ENCODE results near the gene TMEM273. TPM values are rescaled to one million over a fixed set of nuclear protein-coding genes. Genes with fewer than 3 reads are reported as not detected.

TMEM273 gene
- total RNA-seq, 1 donor from 2014 or later, result 63.1 TPM

- no peaks in the 10 kb centered on the region for H3K36me3 ChIP-seq
- intact Hi-C loops (cut with DNase I), result no loop called here
- ATAC-seq, result no peak
- no peaks in the 10 kb centered on the region for H3K9me3 ChIP-seq
- TF ChIP-seq, protein P1, sequence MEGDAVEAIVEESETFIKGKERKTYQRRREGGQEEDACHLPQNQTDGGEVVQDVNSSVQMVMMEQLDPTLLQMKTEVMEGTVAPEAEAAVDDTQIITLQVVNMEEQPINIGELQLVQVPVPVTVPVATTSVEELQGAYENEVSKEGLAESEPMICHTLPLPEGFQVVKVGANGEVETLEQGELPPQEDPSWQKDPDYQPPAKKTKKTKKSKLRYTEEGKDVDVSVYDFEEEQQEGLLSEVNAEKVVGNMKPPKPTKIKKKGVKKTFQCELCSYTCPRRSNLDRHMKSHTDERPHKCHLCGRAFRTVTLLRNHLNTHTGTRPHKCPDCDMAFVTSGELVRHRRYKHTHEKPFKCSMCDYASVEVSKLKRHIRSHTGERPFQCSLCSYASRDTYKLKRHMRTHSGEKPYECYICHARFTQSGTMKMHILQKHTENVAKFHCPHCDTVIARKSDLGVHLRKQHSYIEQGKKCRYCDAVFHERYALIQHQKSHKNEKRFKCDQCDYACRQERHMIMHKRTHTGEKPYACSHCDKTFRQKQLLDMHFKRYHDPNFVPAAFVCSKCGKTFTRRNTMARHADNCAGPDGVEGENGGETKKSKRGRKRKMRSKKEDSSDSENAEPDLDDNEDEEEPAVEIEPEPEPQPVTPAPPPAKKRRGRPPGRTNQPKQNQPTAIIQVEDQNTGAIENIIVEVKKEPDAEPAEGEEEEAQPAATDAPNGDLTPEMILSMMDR (IDR thresholded peaks at IDR 0.05), result no peak
- no peaks in the 10 kb centered on the region for H3K4me1 ChIP-seq
- H3K4me3 ChIP-seq, result no peak overlapping the region
- no peak overlapping the region for H3K27ac ChIP-seq
- no peaks in the 10 kb centered on the region for H3K27me3 ChIP-seq
- no peak for DNase-seq
These were observed 24.4 kb downstream of the TMEM273 start for GRCh38 chr10:49163741-49164140.

DNA sequence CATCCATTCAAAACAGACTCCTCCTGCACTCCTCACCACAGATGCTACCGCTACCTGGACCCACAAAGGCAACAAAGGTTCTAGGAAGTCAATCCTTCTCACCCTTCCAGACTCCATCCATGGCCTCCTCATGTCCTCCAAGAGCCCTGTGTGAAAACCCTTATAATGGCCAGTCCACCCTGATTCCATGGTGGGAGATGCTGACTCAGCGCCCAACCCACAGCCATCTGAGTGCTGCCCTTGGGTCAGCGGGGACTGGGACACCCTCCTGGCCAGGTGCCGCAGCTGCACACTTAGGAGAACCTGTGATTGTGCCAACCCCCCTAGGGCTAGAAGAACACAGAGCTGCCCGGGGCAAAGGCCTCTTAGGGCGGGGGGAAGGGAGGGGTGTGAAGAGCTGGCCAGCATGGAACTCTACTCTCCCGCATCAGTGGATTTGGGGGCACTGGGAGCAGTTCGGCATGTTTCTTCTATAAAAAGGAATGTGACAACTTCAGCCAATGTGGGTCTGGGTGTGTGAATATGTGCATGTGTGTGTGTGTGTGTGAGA lies 25.4 kb downstream of the TMEM273 start:
- H3K9me3 ChIP-seq, result no peaks in the 10 kb centered on the region
- DNase-seq, result no peak
- no peak for ATAC-seq
- no peaks in the 10 kb centered on the region for H3K4me1 ChIP-seq
- H3K36me3 ChIP-seq, result no peaks in the 10 kb centered on the region
- intact Hi-C loops (cut with DNase I), result no loop called here
- H3K4me3 ChIP-seq, result no peak overlapping the region
- TF ChIP-seq, protein P1 (IDR thresholded peaks at IDR 0.05), result no peak
- H3K27me3 ChIP-seq, result no peaks in the 10 kb centered on the region
- H3K27ac ChIP-seq, result no peak overlapping the region

DNA sequence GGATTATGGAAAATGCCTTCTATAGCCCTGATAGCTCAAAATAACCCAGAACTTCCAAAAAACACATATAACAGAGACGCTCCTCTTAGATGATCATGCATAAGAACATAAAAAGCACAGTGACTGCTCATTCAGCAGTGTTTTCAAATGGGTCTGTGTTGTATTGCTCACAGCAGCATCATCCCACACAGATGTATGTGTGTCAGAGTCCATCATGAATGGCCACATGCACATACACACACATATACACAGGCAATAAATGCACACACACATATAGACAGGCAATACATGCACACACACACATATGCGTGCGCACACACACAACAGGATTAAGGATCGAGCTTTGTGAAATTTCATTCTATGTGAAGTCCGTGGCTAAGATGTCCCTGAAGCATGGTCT lies 26.1 kb downstream of the TMEM273 start:
- no peaks in the 10 kb centered on the region for H3K27me3 ChIP-seq
- DNase-seq (no peak), ATAC-seq (no peak)
- H3K9me3 ChIP-seq, result no peaks in the 10 kb centered on the region
- H3K4me1 ChIP-seq, result no peaks in the 10 kb centered on the region
- H3K4me3 ChIP-seq, result no peak overlapping the region
- intact Hi-C loops (cut with DNase I), result no loop called here
- no peak overlapping the region for H3K27ac ChIP-seq
- H3K36me3 ChIP-seq, result no peaks in the 10 kb centered on the region
- TF ChIP-seq, protein P1 (IDR thresholded peaks at IDR 0.05), result no peak

- no peaks in the 10 kb centered on the region for H3K27me3 ChIP-seq
- H3K36me3 ChIP-seq, result no peaks in the 10 kb centered on the region
- no peak overlapping the region for H3K4me3 ChIP-seq
- intact Hi-C loops (cut with DNase I), result no loop called here
- H3K9me3 ChIP-seq, result no peaks in the 10 kb centered on the region
- no peaks in the 10 kb centered on the region for H3K4me1 ChIP-seq
- TF ChIP-seq, protein P1 (IDR thresholded peaks at IDR 0.05), result peak; percentile 40
- H3K27ac ChIP-seq, result no peak overlapping the region
- ATAC-seq (peak; percentile 47), DNase-seq (no peak)
These were observed 26.7 kb downstream of the TMEM273 start for GRCh38 chr10:49161411-49161997.

DNA sequence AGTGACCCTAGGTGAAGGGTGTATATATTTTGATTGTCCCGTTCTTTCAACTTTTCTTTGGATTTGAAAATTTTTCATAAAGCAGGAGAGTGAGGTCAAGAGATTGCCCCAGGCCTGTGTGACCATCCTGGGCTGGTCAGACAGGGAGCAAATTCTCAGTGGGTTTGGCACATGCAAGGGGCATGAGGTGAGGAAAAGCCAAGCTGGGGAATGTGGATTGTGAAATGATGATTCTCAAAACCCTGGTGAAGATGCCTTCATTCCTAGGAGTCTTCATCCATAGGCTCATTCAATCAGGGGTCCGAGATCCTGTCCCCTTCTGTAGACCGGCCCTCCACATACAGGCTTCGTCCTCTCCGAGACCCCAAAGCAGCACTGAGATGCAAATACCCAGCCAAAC lies 27.4 kb downstream of the TMEM273 start:
- intact Hi-C loops (cut with DNase I), result no loop called here
- DNase-seq (no peak), ATAC-seq (no peak)
- H3K4me3 ChIP-seq, result no peak overlapping the region
- H3K27me3 ChIP-seq, result no peaks in the 10 kb centered on the region
- no peaks in the 10 kb centered on the region for H3K9me3 ChIP-seq
- H3K27ac ChIP-seq, result no peak overlapping the region
- TF ChIP-seq, protein P1 (IDR thresholded peaks at IDR 0.05), result no peak
- H3K4me1 ChIP-seq, result no peaks in the 10 kb centered on the region
- no peaks in the 10 kb centered on the region for H3K36me3 ChIP-seq
